GM21423 (cell line): ENCODE results near the gene ZIC1.

Source experiments
- ATAC-seq: cut with Tn5 transposase; IDR thresholded peaks from one replicate; pipeline ENCODE4 v1.9.1; 2021; ENCODE audit warnings: mild to moderate bottlenecking, moderate library complexity; ENCODE audit not compliant: unreplicated experiment

ZIC1 gene

GRCh38 chr3:147409143-147410115, at the start of gene ZIC1:
Gene ZIC1 (plus strand): TSS chr3:147409365. CDS start chr3:147410113, 748 bp downstream.
- no peak for ATAC-seq

DNA sequence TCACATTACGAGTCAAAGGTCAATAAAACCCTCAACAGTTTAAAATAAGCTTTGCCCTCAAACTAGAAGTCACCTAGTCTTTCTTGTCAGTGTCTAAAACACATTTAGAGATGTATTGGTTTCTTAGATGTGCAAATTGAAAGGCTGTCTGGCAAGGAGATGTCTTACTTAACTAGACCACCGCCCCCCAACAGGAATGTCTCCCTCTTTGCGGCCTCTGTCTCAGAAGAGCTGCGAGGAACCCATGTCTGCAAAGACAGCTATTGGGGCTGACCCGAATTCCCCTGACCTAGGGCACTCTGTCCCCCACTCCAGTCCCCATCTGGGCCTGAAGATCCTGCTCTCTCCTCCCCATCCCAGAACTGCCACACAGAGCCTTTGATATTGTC, 49.1 kb upstream of the ZIC1 start:
- ATAC-seq, result no peak

- ATAC-seq, result no peak
These were observed 48.3 kb upstream of the ZIC1 start for GRCh38 chr3:147360646-147361453.

DNA sequence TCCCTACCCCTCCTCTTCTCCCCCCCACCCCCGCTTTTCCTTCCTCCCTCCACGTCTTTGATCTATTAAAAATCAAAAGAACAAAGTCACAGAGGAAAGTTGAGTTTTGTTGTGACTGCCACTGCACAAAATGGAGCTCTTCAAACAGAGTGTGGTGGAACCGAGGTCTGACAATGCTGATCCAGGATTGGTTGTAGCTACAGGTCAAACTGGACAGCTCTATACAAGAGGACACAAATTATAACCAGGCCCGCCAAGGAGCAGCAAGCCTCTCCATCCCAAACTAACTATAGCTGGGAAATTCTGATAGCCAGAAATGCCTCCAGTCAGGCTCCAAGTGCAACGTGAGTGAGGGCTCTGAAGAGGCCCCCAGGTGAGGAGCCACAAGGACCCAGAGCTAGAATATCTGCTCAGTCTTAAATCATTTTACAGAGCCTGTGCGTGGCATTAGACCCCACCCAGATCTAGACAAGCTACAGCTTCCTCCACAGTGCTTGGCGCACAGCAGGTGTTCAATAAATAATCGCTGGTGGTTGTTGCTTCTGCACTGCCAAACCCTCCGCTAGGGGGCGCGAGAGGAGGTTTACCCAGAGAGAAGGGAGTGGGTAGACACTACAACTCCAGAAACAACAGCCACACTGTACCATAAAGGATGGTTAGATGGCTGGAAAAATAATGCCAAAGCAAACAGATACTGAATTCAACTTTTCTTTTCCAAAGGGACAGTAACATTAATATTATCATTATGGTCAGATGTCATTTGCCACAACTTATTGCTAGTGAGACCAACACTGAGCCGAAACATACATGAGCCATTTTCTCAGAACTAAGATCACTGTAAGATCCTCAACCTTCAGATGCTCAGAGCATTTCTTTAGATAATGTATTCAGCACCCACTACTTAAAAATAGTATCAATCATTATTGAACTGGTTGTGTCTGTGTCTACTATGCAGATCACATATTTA, 47.4 kb upstream of the ZIC1 start:
- peak; percentile 56 for ATAC-seq

- ATAC-seq, result no peak
These were observed 44.4 kb upstream of the ZIC1 start for GRCh38 chr3:147364771-147365170.

GRCh38 chr3:147365196-147366115, 43.7 kb upstream of the ZIC1 start:
- no peak for ATAC-seq

DNA sequence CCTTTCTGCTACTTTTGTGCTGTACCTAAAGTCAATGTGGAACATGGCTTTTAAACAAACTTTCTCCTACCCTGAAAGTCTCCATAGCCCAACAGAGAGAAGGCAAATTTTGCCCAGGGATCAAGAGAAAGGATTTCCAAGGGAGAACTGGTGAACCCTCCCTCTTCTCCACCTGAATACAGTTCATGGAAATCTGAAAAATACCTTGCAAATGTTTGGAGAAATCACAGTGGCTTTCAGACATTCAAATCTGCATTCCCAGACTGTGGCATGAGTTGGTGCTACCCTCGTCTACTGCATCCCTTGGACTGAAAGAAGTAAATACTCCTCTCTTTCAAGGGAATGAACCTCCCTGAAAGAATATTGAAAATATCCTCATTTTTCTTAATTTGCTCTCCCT, 41.5 kb upstream of the ZIC1 start:
- ATAC-seq, result no peak

GRCh38 chr3:147368151-147368550, 41.0 kb upstream of the ZIC1 start:
- no peak for ATAC-seq

GRCh38 chr3:147368561-147369221, 40.5 kb upstream of the ZIC1 start:
- ATAC-seq, result no peak

- no peak for ATAC-seq
These were observed 39.9 kb upstream of the ZIC1 start for GRCh38 chr3:147369231-147369630.

DNA sequence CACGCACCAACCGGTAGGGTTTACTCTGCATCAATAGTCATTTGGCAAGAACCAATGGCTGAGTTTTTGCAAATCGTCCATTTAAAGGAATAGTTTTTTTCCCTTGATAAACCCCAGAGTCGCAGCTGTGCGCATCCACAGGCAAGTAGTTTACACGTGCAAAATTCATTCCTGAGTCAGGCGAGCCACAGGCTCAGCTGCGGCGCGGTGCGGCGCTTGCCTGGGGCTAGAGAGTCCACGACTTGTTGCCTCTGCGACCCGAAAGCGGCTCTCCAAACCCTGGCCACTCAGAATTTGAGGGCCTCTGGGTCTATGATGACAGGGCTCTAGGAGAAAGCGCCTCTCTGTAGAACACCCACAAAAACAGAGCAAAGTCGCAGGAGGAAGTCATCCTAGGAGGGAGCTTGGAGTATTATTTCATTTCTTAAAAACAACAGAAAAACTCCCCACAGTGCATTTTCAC, 39.5 kb upstream of the ZIC1 start:
- no peak for ATAC-seq

DNA sequence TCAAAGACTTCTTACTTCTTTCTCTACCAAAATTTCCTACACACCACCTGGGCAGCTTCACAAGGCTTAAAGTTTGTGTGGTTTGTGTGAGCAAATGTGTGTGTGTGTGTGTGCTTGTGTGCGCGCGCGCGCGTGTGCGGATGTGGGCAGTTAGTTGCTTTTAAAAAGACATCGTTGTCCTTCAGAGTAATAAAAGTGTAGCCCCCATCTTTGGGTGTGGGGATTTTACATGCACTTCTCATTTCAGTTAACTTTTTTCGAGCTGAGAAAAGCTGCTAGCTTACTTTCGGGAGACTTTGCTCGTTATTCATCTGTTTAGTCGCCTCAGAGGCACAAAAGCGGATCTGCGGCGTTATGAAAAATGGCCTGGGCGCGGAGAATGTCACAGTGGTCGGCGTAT, 38.8 kb upstream of the ZIC1 start:
- no peak for ATAC-seq

GRCh38 chr3:147371140-147371539, 38.0 kb upstream of the ZIC1 start:
- no peak for ATAC-seq

- ATAC-seq, result no peak
These were observed 37.3 kb upstream of the ZIC1 start for GRCh38 chr3:147371771-147372340.

DNA sequence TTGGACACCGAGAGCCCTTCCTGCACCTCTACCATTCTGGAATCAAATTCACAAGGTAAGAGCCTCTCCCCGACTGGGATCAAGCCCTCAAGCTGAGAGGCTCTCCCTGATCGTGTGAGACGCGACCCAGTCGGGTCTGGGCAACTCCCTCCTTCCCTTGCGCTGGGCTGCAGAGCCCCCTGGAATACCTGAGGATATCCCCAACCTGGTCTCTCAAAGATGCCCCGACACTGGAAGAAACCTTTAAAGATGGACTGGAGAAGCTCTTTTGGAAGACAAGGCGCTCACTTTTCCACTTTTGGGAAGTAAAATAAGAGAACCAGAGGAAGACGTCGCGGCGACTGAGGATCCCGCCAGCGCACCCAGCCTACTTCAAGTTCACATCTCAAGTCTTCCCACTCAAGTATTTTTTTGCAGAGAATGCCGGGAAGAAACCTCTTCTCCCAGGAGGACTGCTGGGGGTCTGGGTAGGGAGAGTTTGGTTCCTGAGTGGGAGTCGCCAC, 36.6 kb upstream of the ZIC1 start:
- ATAC-seq, result no peak

DNA sequence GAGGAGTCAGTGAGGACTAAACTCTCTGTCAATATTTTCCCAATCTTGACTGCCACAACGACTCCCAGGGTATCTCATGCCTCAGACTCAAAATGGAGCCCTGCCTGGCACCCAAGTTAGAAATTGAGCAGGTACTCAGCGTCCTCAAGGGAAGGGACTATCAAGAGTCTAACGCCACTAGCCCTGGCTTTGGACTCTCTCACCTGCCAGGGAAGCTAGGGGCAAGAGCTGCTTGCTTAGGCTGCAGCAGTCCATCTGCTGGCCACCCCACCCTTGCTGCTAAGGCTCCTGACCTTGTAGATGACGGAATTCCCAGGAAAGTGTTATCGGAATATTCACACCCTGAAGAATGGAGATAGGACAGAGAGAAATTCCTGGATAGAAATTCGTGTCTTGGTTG, 35.9 kb upstream of the ZIC1 start:
- ATAC-seq, result no peak

- no peak for ATAC-seq
These were observed 31.5 kb upstream of the ZIC1 start for GRCh38 chr3:147377412-147378367.
